IPS-18c (cell line): ENCODE measurements around the gene KIF21A.

Source experiments
- H3K4me3 ChIP-seq: 2 replicates; pipeline ENCODE4 v1.7.0; 2013; ENCODE audit warnings: low read depth, mild to moderate bottlenecking, low read length, moderate library complexity; ENCODE audit not compliant: insufficient read depth
- H3K9me3 ChIP-seq: one replicate; pipeline ENCODE4 v1.6.1; 2013; ENCODE audit warnings: mild to moderate bottlenecking, low read length, moderate library complexity; ENCODE audit not compliant: control insufficient read depth, insufficient read depth

Gene KIF21A

DNA sequence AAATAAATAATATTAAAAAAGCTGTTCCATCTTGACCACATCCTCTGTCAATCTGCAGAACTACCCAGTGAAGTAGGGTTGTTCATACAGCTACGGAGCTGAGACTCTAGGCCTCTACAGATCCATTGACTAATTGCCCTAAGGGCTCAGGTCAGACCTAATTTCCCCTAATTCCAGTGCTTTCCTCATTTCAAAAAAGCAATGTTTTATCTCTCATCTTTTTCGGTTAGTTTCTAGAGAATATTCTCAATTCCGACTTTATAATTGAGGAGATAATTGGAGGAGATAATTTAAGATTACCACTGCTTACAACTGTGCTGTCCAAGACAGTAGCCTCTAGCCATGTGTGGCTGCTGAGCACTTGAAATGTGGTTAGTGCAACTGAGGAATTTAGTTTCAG, 167.1 kb downstream of the KIF21A start:
- no peak overlapping the region for H3K4me3 ChIP-seq
- H3K9me3 ChIP-seq = no peaks in the 10 kb centered on the region

DNA sequence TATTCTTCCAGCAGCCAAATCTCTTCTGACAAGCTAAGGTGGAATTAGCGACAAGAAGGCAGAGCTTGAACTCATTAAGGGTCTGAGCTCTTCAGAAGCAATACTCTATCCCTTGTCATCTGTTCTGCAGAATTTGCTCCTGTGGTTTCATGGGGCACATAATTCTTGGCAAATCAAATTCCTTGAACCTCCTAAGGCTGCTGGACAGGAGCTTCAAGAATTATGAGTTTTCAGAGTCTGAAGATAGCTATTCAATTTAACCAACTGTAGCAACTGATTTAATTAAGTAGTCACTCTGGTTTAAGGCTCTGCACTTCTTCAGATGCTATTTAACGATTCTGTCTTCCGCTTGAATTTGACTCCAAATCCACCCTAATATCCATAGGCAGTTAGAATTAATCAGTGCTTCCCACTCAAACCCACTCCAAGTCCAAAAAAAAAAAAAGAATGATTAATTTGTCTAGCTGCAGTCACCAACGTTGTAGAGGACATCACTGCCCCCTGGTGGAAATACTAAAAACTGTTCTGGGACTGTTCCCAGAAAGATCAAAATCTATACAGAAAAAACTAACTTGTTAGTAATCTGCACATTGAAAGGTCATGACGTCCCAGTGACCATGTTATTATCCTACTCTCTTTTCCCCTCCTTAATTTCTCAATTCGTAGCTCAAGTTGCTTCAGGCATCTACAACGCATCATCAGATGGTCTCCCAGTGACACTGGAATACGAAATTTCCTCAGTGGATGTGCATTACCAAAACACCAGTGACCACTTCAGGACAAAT, 169.9 kb downstream of the KIF21A start:
- H3K4me3 ChIP-seq = no peak overlapping the region
- H3K9me3 ChIP-seq = no peaks in the 10 kb centered on the region

DNA sequence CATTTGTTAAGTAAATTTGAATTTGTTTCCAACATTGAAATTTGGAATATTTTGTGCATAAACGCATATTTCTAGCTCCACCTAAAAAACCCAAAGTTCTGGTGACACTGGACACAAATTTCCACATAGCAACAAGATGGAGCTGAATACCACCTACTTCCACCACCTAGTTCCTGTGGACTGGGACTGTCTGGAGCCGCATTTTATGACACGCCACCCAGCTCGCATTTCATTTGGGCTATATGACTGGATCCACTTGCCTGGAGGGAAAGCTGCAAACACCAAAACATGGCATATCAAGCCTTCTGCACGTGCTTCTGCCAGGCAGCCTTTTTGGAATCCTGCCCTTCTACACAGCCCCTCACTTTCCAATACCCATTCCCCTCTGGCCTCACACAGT, 173.4 kb downstream of the KIF21A start:
- H3K9me3 ChIP-seq = no peaks in the 10 kb centered on the region
- H3K4me3 ChIP-seq = no peak overlapping the region

DNA sequence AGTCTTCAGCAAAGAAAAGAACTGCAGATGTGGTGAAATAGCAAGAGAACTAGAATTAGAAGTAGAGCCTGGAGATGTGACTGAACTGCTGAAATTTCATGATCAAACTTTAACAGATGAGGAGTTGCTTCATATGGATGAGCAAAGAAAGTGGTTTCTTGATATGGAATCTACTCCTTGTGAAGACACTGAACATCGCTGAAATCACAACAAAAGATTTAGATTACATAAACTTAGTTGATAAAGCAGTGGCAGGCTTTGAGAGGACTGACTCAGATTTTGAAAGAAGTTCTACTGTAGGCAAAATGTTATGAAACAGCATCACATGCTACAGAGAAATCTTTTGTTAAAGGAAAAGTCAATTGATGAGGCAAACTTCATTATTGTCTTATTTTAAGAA, 175.0 kb downstream of the KIF21A start:
- H3K9me3 ChIP-seq = no peaks in the 10 kb centered on the region
- H3K4me3 ChIP-seq = no peak overlapping the region

DNA sequence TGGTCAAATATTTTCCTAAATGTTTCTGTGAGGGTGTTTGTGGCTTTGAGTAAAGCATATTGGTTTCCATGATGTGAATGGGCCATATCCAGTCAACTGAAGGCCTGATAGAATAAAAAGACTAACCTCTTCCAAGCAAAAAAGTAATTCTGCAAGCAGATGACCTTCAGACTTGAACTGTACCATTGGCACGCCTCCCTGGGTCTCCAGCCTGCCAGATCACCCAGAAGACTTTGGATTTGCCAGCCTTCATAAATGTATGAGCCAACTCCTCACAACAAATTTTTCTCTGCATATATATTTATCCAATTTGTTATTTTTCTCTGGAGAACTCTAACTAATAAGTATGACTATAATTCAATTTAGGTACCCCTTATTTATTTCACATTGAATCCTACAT, 190.3 kb downstream of the KIF21A start:
- H3K9me3 ChIP-seq = no peaks in the 10 kb centered on the region
- H3K4me3 ChIP-seq = no peak overlapping the region
